ENCODE data around the gene PACRG. TPM values are rescaled to one million over a fixed set of nuclear protein-coding genes. Genes with fewer than 3 reads are reported as not detected.

Gene PACRG
- total RNA-seq, 1 experiment from 2014 or later, result 0.26 TPM

DNA sequence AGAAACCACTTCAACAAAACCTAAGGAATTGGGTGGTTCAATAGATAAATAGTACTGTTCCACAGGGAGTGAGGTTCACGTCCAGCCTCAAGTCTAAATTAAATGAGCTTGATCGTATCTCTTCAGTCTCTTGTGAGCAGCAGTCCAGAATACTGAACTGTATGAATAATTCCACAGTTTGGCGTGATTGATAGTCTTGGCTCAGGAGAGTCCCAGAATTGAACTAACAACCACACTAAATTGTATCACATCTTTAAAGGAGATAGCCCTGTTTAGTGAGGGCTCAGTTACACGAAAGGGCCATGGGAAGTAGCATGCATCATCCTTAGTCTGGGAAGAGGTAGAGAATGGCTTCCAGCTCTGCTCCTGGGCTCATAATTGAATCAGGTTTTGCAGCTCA, 224.6 kb downstream of the PACRG start:
- H2BK20ac ChIP-seq (ENCODE audit: low read depth, low read length, poor library complexity, severe bottlenecking), result no peak overlapping the region
- peaks cover 0 to 3% of the 10 kb centered on the region in 2 experiments; a peak in 1 of 5 replicates for H3K9me3 Mint-ChIP-seq
- no peaks in the 10 kb centered on the region for H3K27me3 ChIP-seq (ENCODE audit: insufficient read depth, low read length)
- H3K4me3 Mint-ChIP-seq, result no peak overlapping the region
- H3K18ac ChIP-seq (ENCODE audit: insufficient read length, low read depth, low read length), result no peak overlapping the region
- DNase-seq, result no peak
- no CpG with 5 or more reads among the region's 4 CpGs for whole genome bisulfite sequencing (ENCODE audit: extremely low coverage, insufficient read length, low lambda C conversion rate)
- no peak overlapping the region for H2BK120ac ChIP-seq (ENCODE audit: low read depth, low read length, poor library complexity, severe bottlenecking)
- H3K23me2 ChIP-seq (ENCODE audit: insufficient read length, low read depth, low read length, poor library complexity, severe bottlenecking), result no peaks in the 10 kb centered on the region
- no peak overlapping the region for H3K9ac ChIP-seq (ENCODE audit: extremely low read depth, insufficient read length, low read length)
- no peak overlapping the region for H2BK15ac ChIP-seq (ENCODE audit: low read depth, low read length)
- no peaks in the 10 kb centered on the region for H3K27me3 Mint-ChIP-seq (ENCODE audit: low read depth)
- H2BK5ac ChIP-seq (ENCODE audit: insufficient read length, low read length), result no peak overlapping the region
- H2BK12ac ChIP-seq (ENCODE audit: insufficient read length, low read depth, low read length), result no peak overlapping the region
- H2AFZ ChIP-seq (ENCODE audit: low read length), result no peak overlapping the region
- H3K4me2 ChIP-seq (ENCODE audit: insufficient read depth, insufficient read length, low read length), result no peak overlapping the region
- H3K23ac ChIP-seq (ENCODE audit: insufficient read length, low read depth, low read length), result no peak overlapping the region
- H3K9me3 ChIP-seq (ENCODE audit: control insufficient read depth, low read depth, low read length), result no peaks in the 10 kb centered on the region
- no peak overlapping the region for H3K56ac ChIP-seq (ENCODE audit: insufficient read length, low read depth, low read length)
- H4K91ac ChIP-seq (ENCODE audit: insufficient read length, low read depth, low read length), result no peak overlapping the region
- no peak overlapping the region for H2AK5ac ChIP-seq (ENCODE audit: insufficient read length, low read length)
- no peaks in the 10 kb centered on the region for H3K79me2 ChIP-seq (ENCODE audit: insufficient read depth, low read length)
- H3K36me3 Mint-ChIP-seq (ENCODE audit: insufficient read depth in 1 of 3, low read depth in 3 of 3), result no peaks in the 10 kb centered on the region; a peak in 1 of 7 replicates
- no peak overlapping the region for H3T11ph ChIP-seq (ENCODE audit: low read length)
- no peak overlapping the region for H3K27ac Mint-ChIP-seq
- H4K5ac ChIP-seq (ENCODE audit: insufficient read length, low read depth, low read length), result no peak overlapping the region
- H4K8ac ChIP-seq (replicated peaks; ENCODE audit: insufficient read length, low read depth, low read length), result no peak overlapping the region
- no peak overlapping the region for H3K27ac ChIP-seq (ENCODE audit: insufficient read length, low read depth, low read length)
- no peak overlapping the region for H3K4ac ChIP-seq (ENCODE audit: low read depth, low read length)
- TF ChIP-seq, protein P1, sequence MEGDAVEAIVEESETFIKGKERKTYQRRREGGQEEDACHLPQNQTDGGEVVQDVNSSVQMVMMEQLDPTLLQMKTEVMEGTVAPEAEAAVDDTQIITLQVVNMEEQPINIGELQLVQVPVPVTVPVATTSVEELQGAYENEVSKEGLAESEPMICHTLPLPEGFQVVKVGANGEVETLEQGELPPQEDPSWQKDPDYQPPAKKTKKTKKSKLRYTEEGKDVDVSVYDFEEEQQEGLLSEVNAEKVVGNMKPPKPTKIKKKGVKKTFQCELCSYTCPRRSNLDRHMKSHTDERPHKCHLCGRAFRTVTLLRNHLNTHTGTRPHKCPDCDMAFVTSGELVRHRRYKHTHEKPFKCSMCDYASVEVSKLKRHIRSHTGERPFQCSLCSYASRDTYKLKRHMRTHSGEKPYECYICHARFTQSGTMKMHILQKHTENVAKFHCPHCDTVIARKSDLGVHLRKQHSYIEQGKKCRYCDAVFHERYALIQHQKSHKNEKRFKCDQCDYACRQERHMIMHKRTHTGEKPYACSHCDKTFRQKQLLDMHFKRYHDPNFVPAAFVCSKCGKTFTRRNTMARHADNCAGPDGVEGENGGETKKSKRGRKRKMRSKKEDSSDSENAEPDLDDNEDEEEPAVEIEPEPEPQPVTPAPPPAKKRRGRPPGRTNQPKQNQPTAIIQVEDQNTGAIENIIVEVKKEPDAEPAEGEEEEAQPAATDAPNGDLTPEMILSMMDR (conservative IDR thresholded peaks at IDR 0.05), result no peak
- H3K14ac ChIP-seq (ENCODE audit: insufficient read depth, low read length), result no peak overlapping the region
- no peaks in the 10 kb centered on the region for H3K4me1 Mint-ChIP-seq
- H3K4me1 ChIP-seq (ENCODE audit: insufficient read depth, low read length), result no peaks in the 10 kb centered on the region
- H3K79me1 ChIP-seq (ENCODE audit: insufficient read depth, low read depth, low read length, poor library complexity, severe bottlenecking), result no peaks in the 10 kb centered on the region
- no peaks in the 10 kb centered on the region for H4K20me1 ChIP-seq (ENCODE audit: control insufficient read depth, insufficient read depth, insufficient read length)
